Stimulated activated effector memory CD8-positive, alpha-beta T cell treated with anti-CD3 and anti-CD28 coated beads, Interleukin-12 subunit alpha, Interleukin-12 subunit beta, amount 100 ng/mL, for 72 hours (primary cell): ENCODE data around the gene MEX3C.

ENCODE experiments used
- ATAC-seq: fragments of 150-1000 bp; cut with Tn5 transposase; 2 replicates; pipeline ENCODE4 v1.10.0; 2021
- DNase-seq, 2 donors: peaks; one replicate each; pipeline ENCODE4 v3.0.0; 2021 to 2022; ENCODE audit warnings: low spot score in 2 of 2
- H3K27ac Mint-ChIP-seq: one replicate; pipeline ENCODE4 v1.8.0; 2022; ENCODE audit warnings: mild to moderate bottlenecking, mixed read lengths
- H3K36me3 Mint-ChIP-seq: one replicate; pipeline ENCODE4 v1.8.0; 2022; ENCODE audit warnings: mild to moderate bottlenecking, mixed read lengths
- H3K4me1 Mint-ChIP-seq: one replicate; pipeline ENCODE4 v1.8.0; 2022; ENCODE audit warnings: mixed read lengths
- H3K4me3 Mint-ChIP-seq: one replicate; pipeline ENCODE4 v1.8.0; 2022; ENCODE audit warnings: mild to moderate bottlenecking, mixed read lengths
- H3K9me3 Mint-ChIP-seq: one replicate; pipeline ENCODE4 v1.8.0; 2022; ENCODE audit warnings: mixed read lengths

Gene MEX3C

GRCh38 chr18:51171223-51171622, 26.3 kb downstream of the MEX3C start:
- Mint-ChIP-seq H3K36me3 (peaks cover 43% of the 10 kb centered on the region), H3K27ac (peak overlapping the region; percentile 85), H3K4me3 (peak overlapping the region; percentile 65), H3K9me3 (no peaks in the 10 kb centered on the region), H3K4me1 (peaks cover 61% of the 10 kb centered on the region)
- peak; percentile 93 for ATAC-seq
- DNase-seq, result peak in 1 of 2 donors; percentile 52

GRCh38 chr18:51170664-51171063, 26.8 kb downstream of the MEX3C start:
- DNase-seq (peak in 1 of 2 donors; percentile 42), ATAC-seq (peak; percentile 52)
- Mint-ChIP-seq H3K27ac (peak overlapping the region; percentile 85), H3K4me3 (peak overlapping the region; percentile 65), H3K9me3 (no peaks in the 10 kb centered on the region), H3K4me1 (peaks cover 60% of the 10 kb centered on the region), H3K36me3 (peaks cover 38% of the 10 kb centered on the region)

GRCh38 chr18:51169731-51170130, 27.8 kb downstream of the MEX3C start:
- ATAC-seq, result no peak
- Mint-ChIP-seq H3K36me3 (peaks cover 30% of the 10 kb centered on the region), H3K9me3 (no peaks in the 10 kb centered on the region), H3K4me3 (peak overlapping the region; percentile 65), H3K4me1 (peaks cover 60% of the 10 kb centered on the region), H3K27ac (peak overlapping the region; percentile 85)
- DNase-seq, result no peak

GRCh38 chr18:51168960-51169662, 28.4 kb downstream of the MEX3C start:
- Mint-ChIP-seq H3K4me3 (peak overlapping the region; percentile 65), H3K9me3 (no peaks in the 10 kb centered on the region), H3K36me3 (peaks cover 24% of the 10 kb centered on the region), H3K27ac (peak overlapping the region; percentile 85), H3K4me1 (peaks cover 56% of the 10 kb centered on the region)
- DNase-seq, result peak in 1 of 2 donors; percentile 41
- ATAC-seq, result peak; percentile 31

GRCh38 chr18:51168026-51168742, 29.3 kb downstream of the MEX3C start:
- ATAC-seq (no peak), DNase-seq (peak in 1 of 2 donors; percentile 46)
- Mint-ChIP-seq H3K9me3 (no peaks in the 10 kb centered on the region), H3K4me1 (peaks cover 55% of the 10 kb centered on the region), H3K4me3 (peak overlapping the region; percentile 65), H3K36me3 (peaks cover 15% of the 10 kb centered on the region), H3K27ac (peak overlapping the region; percentile 85)

- no peaks in the 10 kb centered on the region for H3K9me3 Mint-ChIP-seq
- no peak overlapping the region for H3K27ac Mint-ChIP-seq
- H3K4me3 Mint-ChIP-seq, result no peak overlapping the region
- peaks cover 39% of the 10 kb centered on the region for H3K4me1 Mint-ChIP-seq
- peaks cover 8% of the 10 kb centered on the region for H3K36me3 Mint-ChIP-seq
- ATAC-seq, result no peak
- peak in 1 of 2 donors; percentile 40 for DNase-seq
Observed at GRCh38 chr18:51165296-51165695, 32.2 kb downstream of the MEX3C start.

GRCh38 chr18:51164761-51165281, 32.7 kb downstream of the MEX3C start:
- ATAC-seq, result no peak
- no peak overlapping the region for H3K4me3 Mint-ChIP-seq
- H3K27ac Mint-ChIP-seq, result no peak overlapping the region
- peaks cover 34% of the 10 kb centered on the region for H3K4me1 Mint-ChIP-seq
- no peaks in the 10 kb centered on the region for H3K9me3 Mint-ChIP-seq
- peak in 1 of 2 donors; percentile 40 for DNase-seq
- H3K36me3 Mint-ChIP-seq, result peaks cover 8% of the 10 kb centered on the region

- Mint-ChIP-seq H3K4me1 (peaks cover 29% of the 10 kb centered on the region), H3K9me3 (no peaks in the 10 kb centered on the region), H3K4me3 (no peak overlapping the region), H3K27ac (peak overlapping the region; percentile 34), H3K36me3 (peaks cover 8% of the 10 kb centered on the region)
- DNase-seq (peak in 1 of 2 donors; percentile 33), ATAC-seq (no peak)
Observed at GRCh38 chr18:51164342-51164741, 33.1 kb downstream of the MEX3C start.

- H3K4me3 Mint-ChIP-seq, result no peak overlapping the region
- peak overlapping the region; percentile 34 for H3K27ac Mint-ChIP-seq
- DNase-seq, result no peak
Observed at GRCh38 chr18:51163543-51163942, 33.9 kb downstream of the MEX3C start.

GRCh38 chr18:51162617-51163016, 34.9 kb downstream of the MEX3C start:
- no peak overlapping the region for H3K27ac Mint-ChIP-seq
- no peaks in the 10 kb centered on the region for H3K9me3 Mint-ChIP-seq
- ATAC-seq (peak; percentile 65), DNase-seq (no peak)
- no peak overlapping the region for H3K4me3 Mint-ChIP-seq
- H3K4me1 Mint-ChIP-seq, result peaks cover 13% of the 10 kb centered on the region
- no peaks in the 10 kb centered on the region for H3K36me3 Mint-ChIP-seq

More at GRCh38 chr18:51163543-51163942, 33.9 kb downstream of the MEX3C start:
- no peaks in the 10 kb centered on the region for H3K9me3 Mint-ChIP-seq
- H3K4me1 Mint-ChIP-seq, result peaks cover 21% of the 10 kb centered on the region
- H3K36me3 Mint-ChIP-seq, result peaks cover 1% of the 10 kb centered on the region
- no peak for ATAC-seq

- DNase-seq (peak in 1 of 2 donors; percentile 40), ATAC-seq (no peak)
- Mint-ChIP-seq H3K36me3 (no peaks in the 10 kb centered on the region), H3K27ac (no peak overlapping the region), H3K4me3 (no peak overlapping the region), H3K9me3 (no peaks in the 10 kb centered on the region), H3K4me1 (peaks cover 13% of the 10 kb centered on the region)
Observed at GRCh38 chr18:51160646-51161045, 36.8 kb downstream of the MEX3C start.

- Mint-ChIP-seq H3K27ac (no peak overlapping the region), H3K4me1 (peaks cover 24% of the 10 kb centered on the region), H3K4me3 (no peak overlapping the region), H3K36me3 (no peaks in the 10 kb centered on the region), H3K9me3 (no peaks in the 10 kb centered on the region)
- ATAC-seq (no peak), DNase-seq (no peak)
Observed at GRCh38 chr18:51157215-51157614, 40.3 kb downstream of the MEX3C start.

- peaks cover 37% of the 10 kb centered on the region for H3K4me1 Mint-ChIP-seq
- peak overlapping the region; percentile 73 for H3K4me3 Mint-ChIP-seq
- H3K9me3 Mint-ChIP-seq, result no peaks in the 10 kb centered on the region
- H3K36me3 Mint-ChIP-seq, result peaks cover 5% of the 10 kb centered on the region
- peak overlapping the region; percentile 93 for H3K27ac Mint-ChIP-seq
- no peak for DNase-seq
- ATAC-seq, result no peak
Observed at GRCh38 chr18:51154431-51155063, 42.9 kb downstream of the MEX3C start.

GRCh38 chr18:51153659-51154371, 43.7 kb downstream of the MEX3C start:
- Mint-ChIP-seq H3K27ac (peak overlapping the region; percentile 93), H3K36me3 (peaks cover 5% of the 10 kb centered on the region), H3K9me3 (no peaks in the 10 kb centered on the region), H3K4me1 (peaks cover 37% of the 10 kb centered on the region), H3K4me3 (peak overlapping the region; percentile 73)
- ATAC-seq (peak; percentile 60), DNase-seq (peak; percentile 41 to 69)
